GM04504 (cell line): Measurements from ENCODE around the gene FRYL.
"Not testable (repeated sequence)": the region's sequence is repeated elsewhere in the genome, so short reads cannot be mapped to it uniquely, and the experiment has no call there.

ENCODE experiments used
- DNase-seq: peaks from one replicate; pipeline ENCODE4 v3.0.0-alpha.2; 2012; ENCODE audit warnings: low read depth

FRYL gene

DNA sequence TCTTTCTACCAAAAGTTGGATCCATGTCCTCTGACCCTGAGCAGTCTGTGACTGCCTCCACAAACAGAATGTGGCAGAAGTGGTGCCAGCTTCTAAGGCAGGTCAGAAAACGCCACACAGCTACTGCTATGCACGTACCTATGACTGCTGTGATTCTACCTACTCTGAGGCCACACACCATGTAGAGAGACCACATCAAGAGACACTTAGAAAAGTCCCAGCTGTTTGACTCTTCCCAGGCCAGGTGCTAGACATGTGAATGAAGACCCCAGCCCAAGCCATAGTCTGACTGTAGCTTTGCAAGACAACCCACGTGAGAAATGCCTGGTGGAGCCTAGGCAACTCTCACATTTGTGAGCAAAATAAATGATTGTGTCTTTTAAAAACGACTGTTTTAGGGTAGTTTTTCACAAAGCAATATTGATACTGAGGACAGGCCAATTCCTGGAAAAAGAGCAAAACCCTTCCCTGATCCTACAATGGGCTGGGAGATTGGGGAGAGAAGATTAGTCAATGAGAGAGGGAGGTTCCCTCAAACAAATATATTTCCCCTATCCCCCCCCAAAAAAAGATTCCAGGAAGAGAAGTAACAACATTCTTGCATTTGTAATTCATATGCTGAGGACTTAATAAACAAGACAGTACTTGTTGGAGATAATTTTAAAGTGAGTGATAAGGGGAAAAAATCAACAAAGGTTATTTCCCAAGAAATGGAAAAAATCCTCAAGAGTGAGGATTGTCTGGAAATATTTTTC is 33.3 kb downstream of the FRYL start:
- DNase-seq, result no peak

GRCh38 chr4:48745223-48745622 is 34.9 kb downstream of the FRYL start:
- DNase-seq, result not testable (repeated sequence)

DNA sequence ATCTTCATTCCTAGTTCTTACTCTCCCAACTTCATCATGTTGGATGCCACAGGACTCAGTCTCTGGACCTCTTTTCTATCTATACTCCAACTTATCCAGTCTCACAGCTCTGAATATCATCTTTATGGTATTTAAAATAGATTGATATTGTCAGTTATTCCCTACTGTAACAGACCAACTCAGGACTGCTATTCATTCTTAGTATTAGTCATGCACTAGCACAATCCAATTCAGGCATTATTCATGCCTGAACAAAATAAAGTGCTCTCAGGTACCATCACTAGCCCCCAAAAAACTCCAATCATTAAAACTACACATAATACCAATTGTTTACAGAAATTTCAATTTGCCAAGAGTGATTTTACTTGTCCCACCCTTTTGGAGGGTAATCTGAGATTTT is 37.7 kb downstream of the FRYL start:
- no peak for DNase-seq

DNA sequence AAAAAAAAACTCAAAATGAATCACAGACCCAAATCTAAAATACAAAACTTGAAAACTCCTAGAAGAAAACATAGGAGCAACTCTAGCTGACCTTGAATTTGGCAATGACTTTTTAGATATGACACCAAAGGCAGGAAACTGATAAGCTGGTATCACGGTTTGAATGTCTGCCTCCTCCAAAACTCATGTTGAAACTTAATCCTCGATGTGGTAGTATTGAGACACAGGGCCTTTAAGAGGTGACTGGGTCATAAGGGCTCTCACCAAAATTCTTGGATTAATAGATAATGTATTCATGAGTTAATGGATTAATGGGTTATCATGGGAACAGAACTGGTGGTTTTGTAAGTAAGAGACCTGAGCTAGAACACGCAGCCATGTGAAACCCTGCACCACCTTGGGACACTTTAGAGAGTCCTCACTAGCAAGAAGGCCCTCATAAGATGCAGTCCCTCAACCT is 40.5 kb downstream of the FRYL start:
- DNase-seq, result no peak

- no peak for DNase-seq
These were observed 41.2 kb downstream of the FRYL start for GRCh38 chr4:48738856-48739255.

GRCh38 chr4:48728906-48729496 is 51.1 kb downstream of the FRYL start:
- DNase-seq, result not testable (repeated sequence)

DNA sequence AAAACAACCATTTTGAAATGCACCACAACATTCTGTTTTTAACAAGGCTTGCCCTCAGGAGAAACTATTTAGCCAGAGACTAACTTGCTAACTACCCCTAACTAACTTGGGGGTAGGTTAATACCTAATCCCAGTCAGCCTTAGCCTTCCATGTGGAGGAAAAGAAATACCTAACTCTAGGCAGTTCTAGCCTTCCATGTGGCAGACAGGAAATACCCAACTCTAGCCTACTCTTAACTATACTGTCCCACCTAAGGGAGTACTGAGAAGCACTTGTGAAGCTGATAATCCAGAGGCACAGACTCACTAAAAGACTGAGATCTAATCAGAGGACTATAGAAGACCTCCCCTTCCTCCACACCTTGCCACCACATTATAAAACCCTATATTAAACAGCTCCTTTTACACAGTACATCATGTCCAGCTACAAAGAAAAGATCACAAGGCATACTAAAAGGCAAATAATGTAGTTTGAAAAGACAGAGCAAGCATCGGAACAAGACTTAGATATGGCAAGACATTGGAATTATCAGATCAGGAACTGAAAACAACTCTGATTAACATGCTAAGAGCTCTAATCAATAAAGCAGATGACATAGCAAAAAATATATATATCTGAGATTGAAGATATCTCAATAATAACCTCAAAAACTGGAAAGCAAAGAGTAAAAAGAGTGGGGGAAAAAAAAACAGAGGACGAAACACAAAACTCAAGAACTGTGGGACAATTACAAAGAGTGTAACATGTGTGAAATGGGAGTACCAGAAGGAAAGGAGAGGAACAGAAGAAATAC is 52.2 kb downstream of the FRYL start:
- no peak for DNase-seq

DNA sequence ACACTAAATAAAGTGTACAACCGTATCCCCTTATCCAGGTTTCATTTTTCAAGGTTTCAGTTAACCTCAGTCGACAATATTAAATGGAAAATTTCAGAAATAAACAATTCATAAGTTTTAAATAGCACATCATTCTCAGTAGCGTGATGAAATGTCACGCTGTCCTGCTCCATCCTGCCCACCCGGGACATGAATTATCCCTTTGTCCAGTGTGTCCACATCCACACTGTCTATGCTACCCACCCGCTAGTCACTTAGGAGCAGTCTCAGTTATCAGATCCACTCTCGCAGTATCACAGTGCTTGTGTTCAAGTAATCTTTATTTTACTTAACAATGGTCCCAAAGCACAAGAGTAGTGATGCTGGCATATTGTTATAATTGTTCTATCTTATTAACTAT is 54.7 kb downstream of the FRYL start:
- DNase-seq, result no peak

DNA sequence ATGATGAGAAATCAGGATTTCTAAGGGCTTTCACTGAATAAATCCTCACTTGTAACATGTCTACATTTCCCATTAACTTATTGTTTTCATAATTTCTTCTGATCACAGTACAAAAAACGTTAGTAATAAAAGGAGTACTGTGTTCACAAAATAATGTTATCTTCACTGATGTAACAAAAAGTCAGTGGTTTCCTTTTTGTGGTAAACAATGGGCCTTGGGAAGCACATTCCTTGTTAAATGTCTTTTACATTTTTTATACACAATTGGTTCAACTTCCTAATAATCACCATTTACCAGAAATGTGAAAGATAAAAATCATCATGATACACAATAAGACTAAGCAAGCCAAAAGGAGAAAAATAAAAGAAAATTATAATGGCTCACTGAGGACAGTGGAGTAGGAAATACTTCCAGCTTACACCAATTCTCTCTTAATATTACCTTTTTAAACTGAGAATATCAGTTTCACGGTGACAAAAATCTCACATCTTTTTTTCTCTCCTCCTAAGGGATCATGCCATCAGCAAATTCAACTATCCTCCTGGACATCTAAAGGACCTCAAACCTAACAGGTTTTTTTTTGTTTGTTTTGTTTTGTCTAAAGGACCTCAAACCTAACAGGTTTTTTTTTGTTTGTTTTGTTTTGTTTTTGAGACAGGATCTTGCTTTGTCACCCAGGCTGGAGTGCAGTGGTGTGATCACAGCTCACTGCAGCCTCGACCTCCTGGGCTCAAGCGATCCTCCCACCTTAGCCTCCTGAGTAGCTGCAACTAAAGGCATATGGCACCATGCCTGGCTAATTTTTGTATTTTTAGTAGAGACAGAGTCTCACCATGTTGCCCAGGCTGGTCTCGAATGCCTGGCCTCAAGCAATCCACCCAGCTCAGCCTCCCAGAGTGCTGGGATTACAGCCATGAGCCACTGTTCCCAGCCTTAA is 57.3 kb downstream of the FRYL start:
- DNase-seq, result no peak

- no peak for DNase-seq
These were observed 59.6 kb downstream of the FRYL start for GRCh38 chr4:48720459-48720858.

- DNase-seq, result no peak
These were observed 61.1 kb downstream of the FRYL start for GRCh38 chr4:48718818-48719465.

GRCh38 chr4:48716285-48716684 is 63.8 kb downstream of the FRYL start:
- DNase-seq, result not testable (repeated sequence)

- no peak for DNase-seq
These were observed 69.5 kb downstream of the FRYL start for GRCh38 chr4:48710446-48711209.

DNA sequence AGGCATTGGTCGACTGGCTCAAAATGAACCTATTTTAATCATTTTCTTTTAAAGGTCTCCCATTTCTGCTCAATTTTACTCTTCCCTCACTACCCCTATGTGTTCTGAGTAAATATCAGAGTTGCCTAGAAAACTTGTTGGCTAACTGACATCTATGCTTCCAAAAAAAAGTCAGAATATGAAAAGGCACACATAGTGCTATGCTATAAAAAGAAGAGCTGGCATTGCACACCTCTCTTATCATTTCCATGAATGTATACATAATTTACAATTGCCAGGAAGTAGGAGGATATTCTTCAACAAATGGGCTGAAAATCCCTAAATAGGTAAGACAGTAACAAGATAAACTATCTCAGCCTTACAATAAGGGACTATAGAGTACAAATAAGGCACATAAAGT is 70.2 kb downstream of the FRYL start:
- DNase-seq, result no peak

- no peak for DNase-seq
These were observed 71.5 kb downstream of the FRYL start for GRCh38 chr4:48708610-48709009.

DNA sequence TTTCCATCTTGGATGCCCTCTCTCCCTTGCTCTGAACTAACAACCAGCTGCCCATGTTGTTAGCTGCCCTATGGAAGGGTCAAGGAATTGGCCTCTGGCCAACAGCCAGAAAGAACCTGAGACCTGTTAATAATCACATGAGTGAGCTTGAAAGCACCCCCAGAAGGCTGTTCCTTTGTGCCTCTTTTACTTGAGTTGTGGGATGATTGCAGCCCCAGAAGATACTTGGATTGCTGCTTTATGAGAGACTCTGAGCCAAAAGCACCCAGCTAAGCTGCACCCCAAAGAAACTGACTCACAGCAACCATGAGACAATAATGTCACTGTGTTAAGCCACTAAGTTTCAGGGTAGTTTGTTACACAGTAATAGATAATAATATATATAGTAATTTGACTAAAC is 73.3 kb downstream of the FRYL start:
- DNase-seq, result no peak

GRCh38 chr4:48705609-48706008 is 74.5 kb downstream of the FRYL start:
- no peak for DNase-seq

DNA sequence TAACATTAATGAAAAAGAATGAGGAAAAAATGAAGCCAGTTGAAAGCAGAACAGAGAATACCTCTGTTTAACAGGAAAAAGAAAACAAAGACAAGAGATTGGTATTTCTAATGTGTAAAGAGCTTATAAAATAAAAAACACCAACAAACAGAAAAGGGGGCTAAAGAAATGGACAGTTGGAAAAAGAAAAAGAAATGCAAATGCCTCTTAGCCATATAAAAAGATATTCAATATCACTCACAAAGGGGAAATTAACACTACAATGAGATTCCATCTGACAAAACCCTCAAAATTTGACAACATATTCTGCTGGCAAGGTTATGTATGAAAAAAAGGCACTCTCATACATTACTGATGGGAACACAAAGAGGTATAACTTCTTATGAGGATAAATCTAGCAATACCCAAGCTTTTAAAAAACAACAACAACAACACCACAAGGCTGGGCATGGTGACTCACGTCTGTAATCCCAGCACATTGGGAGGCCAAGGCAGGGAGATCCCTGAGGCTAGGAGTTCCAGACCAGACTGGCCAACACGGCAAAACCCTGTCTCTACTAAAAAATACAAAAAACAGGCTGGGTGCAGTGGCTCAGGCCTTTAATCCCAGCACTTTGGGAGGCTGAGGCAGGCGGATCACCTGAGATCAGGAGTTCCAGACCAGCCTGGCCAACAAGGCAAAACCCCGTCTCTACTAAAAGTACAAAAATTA is 75.8 kb downstream of the FRYL start:
- DNase-seq, result no peak

DNA sequence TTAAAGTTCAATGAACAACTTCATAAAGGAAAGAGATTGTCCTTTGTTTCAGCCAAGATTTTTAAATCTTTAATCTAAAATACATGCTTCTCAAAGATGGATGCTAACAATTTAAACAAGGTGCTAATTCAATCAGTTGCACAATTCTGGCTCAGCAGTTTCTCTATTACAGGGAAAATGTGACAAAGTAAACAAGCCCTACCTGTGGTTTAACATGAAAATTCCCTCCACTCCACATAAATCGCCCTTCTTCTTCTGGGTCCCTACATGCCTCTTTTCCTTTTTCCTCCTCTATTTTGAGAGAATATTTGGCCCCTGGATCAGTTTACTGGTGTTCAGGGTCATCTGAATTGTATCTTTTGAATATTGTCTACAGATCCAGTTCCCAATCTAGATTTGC is 80.6 kb downstream of the FRYL start:
- DNase-seq, result no peak
